ENCODE results near the gene PM20D1.

- TF ChIP-seq CTCF (IDR thresholded peaks at IDR 0.05) (no peak), POLR2AphosphoS5 (IDR thresholded peaks at IDR 0.05) (no peak)
Measured at GRCh38 chr1:205794011-205794730, 55.8 kb downstream of the PM20D1 start.

Data from gastroesophageal sphincter (tissue), 3 donors.